ENCODE results near the gene EIF3A.
"Not testable (repeated sequence)": the region's sequence is repeated elsewhere in the genome, so short reads cannot be mapped to it uniquely, and the experiment has no call there.

EIF3A gene

GRCh38 chr10:119080521-119081259 is at the start of gene EIF3A:
TSS of gene EIF3A (minus strand) at chr10:119080817. CDS start at chr10:119080676, 141 bp downstream.
- peak; percentile 85 for DNase-seq (ENCODE audit: low read depth)

DNA sequence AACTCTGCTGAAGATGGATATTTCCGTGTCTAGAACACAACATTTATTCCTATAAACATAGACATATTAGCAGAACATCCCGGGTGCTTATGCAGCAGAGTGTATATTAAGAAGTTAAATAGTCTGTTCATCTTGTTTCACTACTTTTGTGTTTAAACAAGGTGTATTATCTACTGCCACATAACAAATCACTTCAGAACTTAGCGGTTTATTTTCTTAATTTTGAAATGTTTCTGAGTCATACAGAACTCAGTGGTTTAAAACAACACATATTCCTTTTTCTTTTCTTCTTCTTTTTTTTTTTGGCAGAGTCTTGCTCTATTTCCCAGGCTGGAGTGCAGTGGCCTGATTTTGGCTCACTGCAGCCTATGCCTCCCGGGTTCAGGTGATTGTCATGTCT is 49.1 kb upstream of the EIF3A start:
- no peak for DNase-seq (ENCODE audit: low read depth)

GRCh38 chr10:119125942-119126341 is 45.3 kb upstream of the EIF3A start:
- DNase-seq (ENCODE audit: low read depth), result no peak

GRCh38 chr10:119120875-119121274 is 40.3 kb upstream of the EIF3A start:
- no peak for DNase-seq (ENCODE audit: low read depth)

DNA sequence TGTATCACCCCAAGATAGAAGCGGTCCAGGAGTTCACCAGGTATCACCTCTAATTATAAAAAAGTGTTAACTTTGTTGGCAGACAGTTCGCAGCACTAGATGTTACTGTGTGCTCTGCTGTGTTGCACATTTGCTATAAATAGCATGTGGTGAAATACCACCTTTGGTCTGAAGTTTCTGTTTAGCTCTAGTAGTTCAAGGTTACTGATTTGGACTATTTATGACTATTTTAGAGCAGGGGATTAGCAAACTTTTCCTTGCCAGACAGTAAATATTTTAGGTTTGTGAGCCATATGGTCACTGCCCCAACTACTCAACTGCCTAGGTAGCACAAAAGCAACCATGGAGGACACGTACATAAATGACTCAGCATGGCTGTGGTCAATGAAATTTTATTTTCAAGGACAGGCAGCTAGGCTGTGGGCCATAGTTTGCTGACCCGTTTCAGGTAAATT is 39.8 kb upstream of the EIF3A start:
- DNase-seq (ENCODE audit: low read depth), result no peak

- no peak for DNase-seq (ENCODE audit: low read depth)
Observed at GRCh38 chr10:119119400-119119799, 38.8 kb upstream of the EIF3A start.

DNA sequence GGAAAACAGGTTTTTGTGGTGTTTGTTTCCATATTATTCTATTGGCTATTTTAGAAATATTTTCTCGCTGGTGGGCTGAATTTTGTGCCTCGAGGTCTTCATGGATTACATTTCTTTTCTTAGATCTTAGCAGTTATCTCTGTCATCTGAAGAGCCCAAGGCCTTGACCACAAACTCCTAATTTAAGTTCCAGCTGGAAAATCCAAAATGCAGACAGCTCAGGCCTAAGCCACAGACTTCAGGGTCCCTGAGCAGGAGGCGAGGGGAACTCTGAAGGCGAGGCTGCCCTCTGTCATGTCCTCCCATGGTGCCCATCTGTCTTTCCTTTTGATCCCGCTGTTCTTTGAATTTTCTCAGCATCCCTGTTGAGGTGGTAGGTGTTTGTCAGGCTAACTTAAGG is 37.6 kb upstream of the EIF3A start:
- DNase-seq (ENCODE audit: low read depth), result no peak

- DNase-seq (ENCODE audit: low read depth), result no peak
Observed at GRCh38 chr10:119116326-119116951, 35.8 kb upstream of the EIF3A start.

DNA sequence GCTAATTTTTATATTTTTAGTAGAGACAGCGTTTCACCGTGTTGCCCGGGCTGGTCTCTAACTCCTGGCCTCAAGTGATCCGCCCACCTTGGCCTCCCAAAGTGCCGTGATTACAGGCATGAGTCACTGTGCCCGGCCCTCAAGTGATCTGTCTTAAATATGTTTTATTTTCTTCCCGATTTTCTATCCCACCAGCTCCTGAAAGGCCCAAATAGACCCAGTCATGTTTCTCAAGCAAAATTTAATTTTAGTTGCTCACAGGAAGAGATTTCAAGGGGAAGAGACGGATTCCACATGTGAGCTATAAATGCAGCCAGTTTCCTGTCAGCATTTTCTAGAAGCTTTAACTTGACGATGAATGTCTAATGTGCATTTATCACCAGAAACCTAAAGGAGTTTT is 35.3 kb upstream of the EIF3A start:
- DNase-seq (ENCODE audit: low read depth), result no peak

DNA sequence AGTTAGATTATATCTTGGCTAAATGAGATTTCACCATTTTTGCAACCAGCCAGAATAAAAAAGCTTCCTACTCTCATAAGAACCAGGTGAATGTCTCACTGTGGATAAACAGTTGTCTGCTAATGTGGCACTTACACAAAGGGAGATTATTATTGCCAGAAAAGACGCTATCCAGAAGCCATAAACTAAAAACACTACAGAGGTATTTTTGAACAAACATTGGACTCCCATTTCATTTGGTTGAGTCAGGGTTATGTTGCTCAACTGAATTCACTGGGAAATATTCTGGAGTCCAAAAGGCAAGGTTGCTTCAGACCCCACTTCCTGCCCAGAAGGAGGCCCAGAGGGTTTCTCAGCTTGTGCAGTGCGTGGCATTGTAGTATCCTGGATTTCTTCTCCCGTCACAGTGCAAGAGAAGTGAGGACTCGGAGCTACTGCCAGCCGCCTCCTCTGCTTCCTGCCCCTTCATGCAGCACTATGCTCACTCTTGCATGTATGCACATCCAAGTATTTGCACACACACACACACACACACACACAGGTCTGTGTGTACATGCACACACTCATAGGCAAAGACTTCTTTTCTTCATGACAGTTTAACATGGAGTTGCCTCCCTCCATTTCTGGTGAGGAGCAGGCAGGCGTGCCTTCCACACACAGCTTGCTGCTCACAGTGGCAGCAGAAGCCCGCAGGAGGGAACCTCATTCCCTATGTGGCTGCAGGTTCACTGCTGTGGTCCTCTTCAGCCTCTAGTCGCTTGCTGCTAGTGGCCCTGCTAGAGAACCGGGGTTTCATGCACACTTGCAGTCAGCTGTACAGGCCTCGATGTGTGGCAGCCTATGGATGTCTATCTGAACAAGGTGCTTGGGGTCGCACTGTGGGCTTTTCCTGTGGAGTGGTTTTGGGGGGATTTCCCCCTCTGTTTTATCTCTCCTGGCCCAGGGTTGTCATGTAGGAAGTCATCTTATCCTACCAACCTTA is 33.4 kb upstream of the EIF3A start:
- DNase-seq (ENCODE audit: low read depth), result peak; percentile 90

DNA sequence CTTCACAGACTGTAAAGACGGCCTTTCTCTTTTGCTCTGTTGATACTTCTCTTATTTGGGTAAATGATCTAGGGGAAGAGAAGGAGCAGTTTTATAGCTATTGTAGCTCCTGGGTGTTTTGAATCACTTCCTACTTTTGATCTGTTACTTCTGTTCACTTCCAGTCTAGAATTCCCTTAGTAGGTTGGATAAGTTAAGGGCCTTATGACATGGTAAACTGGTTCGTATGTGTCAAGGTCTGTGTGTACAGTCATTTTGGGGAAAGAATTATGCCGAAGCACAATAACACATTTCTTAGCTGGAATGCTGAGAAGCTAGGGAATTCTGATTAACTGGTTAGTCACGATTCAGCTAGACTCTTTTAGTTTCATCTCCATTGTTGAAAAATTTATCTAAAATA is 31.4 kb upstream of the EIF3A start:
- DNase-seq (ENCODE audit: low read depth), result no peak

GRCh38 chr10:119107771-119108170 is 27.2 kb upstream of the EIF3A start:
- DNase-seq (ENCODE audit: low read depth), result not testable (repeated sequence)

DNA sequence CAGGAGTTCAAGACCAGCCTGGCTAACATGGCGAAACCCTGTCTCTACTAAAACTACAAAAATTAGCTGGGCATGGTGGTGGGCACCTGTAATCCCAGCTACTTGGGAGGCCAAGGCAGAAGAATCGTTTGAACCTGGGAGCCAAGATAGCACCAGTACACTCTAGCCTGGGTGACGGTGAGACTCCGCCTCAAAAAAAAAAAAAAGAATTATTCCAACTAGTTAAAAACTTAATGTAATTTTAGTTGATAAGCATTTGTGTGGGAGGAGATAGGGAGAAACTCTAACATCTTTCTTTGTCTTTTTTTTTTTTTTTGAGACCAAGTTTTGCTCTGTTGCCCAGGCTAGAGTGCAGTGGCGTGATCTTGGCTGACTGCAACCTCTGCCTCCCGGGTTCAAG is 26.5 kb upstream of the EIF3A start:
- DNase-seq (ENCODE audit: low read depth), result not testable (repeated sequence)

DNA sequence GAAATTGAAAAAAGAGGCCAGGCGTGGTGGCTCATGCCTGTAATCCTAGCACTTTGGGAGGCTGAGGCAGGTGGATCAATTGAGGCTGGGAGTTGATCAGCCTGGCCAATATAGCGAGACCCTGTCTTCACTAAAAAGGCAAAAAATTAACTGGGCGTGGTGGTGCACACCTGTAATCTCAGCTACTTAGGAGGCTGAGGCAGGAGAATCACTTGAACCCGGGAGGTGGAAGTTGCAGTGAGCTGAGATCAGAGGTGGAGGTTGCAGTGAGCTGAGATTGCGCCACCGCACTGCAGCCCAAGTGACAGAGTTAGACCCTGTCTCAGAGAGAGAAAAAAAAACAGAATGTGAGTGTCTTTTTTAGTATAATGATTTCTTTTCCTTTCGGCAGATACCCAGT is 25.3 kb upstream of the EIF3A start:
- DNase-seq (ENCODE audit: low read depth), result not testable (repeated sequence)

GRCh38 chr10:119105155-119105554 is 24.5 kb upstream of the EIF3A start:
- DNase-seq (ENCODE audit: low read depth), result no peak

GRCh38 chr10:119104654-119105015 is 24.0 kb upstream of the EIF3A start:
- no peak for DNase-seq (ENCODE audit: low read depth)

- DNase-seq (ENCODE audit: low read depth), result no peak
Observed at GRCh38 chr10:119103903-119104653, 23.5 kb upstream of the EIF3A start, which contains the start of gene DENND10. TSS of gene DENND10 (plus strand) at chr10:119104113. CDS start at chr10:119104143, 30 bp downstream.

- DNase-seq (ENCODE audit: low read depth), result no peak
Observed at GRCh38 chr10:119103241-119103902, 22.8 kb upstream of the EIF3A start.

DNA sequence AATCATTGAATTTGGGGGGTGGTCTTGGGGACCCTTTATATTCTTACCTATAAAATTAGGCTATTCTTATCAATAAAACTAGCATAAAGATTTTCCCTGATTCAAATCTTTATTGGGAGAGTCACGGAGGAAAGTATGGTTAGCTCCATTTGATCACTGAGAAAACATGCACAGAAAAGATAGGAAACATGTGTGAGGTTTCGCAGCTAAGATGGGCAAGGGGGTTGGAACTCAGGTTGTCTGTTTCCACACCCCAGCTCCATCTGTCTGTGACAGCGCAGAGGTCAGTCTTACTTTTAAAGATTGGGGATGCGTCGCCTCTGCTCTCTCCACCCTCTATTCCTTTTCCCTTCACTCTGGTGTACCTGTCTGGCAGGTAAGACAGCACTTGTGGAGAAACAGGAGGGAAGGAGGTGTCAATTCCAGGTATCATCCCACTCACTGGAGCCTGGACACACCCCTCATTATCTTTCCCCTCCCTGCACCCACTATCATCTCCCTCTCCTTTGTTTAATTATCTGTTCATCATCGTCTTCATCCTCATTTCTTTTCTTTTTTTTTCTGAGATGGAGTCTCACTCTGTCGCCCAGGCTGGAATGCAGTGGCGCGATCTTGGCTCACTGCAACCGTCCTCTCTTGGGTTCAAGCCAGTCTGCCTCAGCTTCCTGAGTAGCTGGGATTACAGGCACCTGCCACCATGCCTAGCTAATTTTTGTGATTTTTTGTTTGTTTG is 20.9 kb upstream of the EIF3A start:
- DNase-seq (ENCODE audit: low read depth), result no peak

GRCh38 chr10:119100434-119101238 is 20.0 kb upstream of the EIF3A start:
- no peak for DNase-seq (ENCODE audit: low read depth)
